H1 (cell line): ENCODE results near the gene PHETA1. TPM values are rescaled to one million over a fixed set of nuclear protein-coding genes. Genes with fewer than 3 reads are reported as not detected.
A peak's percentile ranks its signal among the peaks of the same experiment; 100 is the strongest.

Source experiments
- CTCF ChIA-PET: fragments of 300-600 bp; sonication (Branson Sonifier 250); formaldehyde crosslinking; loops from one replicate; lab custom pipeline; 2021; ENCODE audit not compliant: partially characterized antibody; lab: Charles Lee
- POLR2A ChIA-PET: fragments of 300-600 bp; sonication (Branson Sonifier 250); formaldehyde crosslinking; loops from one replicate; lab custom pipeline; 2021; ENCODE audit warnings: inconsistent platforms; ENCODE audit not compliant: partially characterized antibody; lab: Charles Lee
- DNase-seq, 2 experiments: peaks; one replicate each; pipeline versions ENCODE4 v3.0.0 to v3.0.0-alpha.2; 2010 to 2022; ENCODE audit warnings: low spot score in 2 of 2, low read depth in 1 of 2, mixed read lengths in 1 of 2
- FAIRE-seq: peaks from 2 replicates; lab custom pipeline; 2011; peaks lifted over from hg19 to GRCh38; lab: Jason Lieb, UNC
- H2AFZ ChIP-seq: 2 replicates; pipeline ENCODE4 v1.8.1; 2012; ENCODE audit warnings: low read length, inconsistent platforms
- H2AK5ac ChIP-seq: 2 replicates; pipeline ENCODE4 v1.6.1; 2013; ENCODE audit warnings: low read depth, low read length
- H2BK120ac ChIP-seq: replicated peaks from 2 replicates; pipeline ENCODE3; 2013; ENCODE audit warnings: low read depth, low read length, inconsistent platforms
- H2BK12ac ChIP-seq: 2 replicates; pipeline ENCODE4 v1.6.1; 2013; ENCODE audit warnings: low read depth, low read length
- H2BK15ac ChIP-seq: 2 replicates; pipeline ENCODE4 v1.6.1; 2013; ENCODE audit warnings: low read length
- H2BK20ac ChIP-seq: 2 replicates; pipeline ENCODE4 v1.6.1; 2013; ENCODE audit warnings: low read length
- H2BK5ac ChIP-seq: 2 replicates; pipeline ENCODE4 v1.6.1; 2013; ENCODE audit warnings: low read depth, low read length
- H3K14ac ChIP-seq: 2 replicates; pipeline ENCODE4 v1.6.1; 2013; ENCODE audit warnings: inconsistent platforms; ENCODE audit not compliant: insufficient read length
- H3K18ac ChIP-seq: 2 replicates; pipeline ENCODE4 v1.6.1; 2013; ENCODE audit warnings: low read length; ENCODE audit errors: extremely low read depth
- H3K23ac ChIP-seq: 2 replicates; pipeline ENCODE4 v1.6.1; 2013; ENCODE audit warnings: inconsistent platforms; ENCODE audit not compliant: insufficient read length
- H3K23me2 ChIP-seq: 2 replicates; pipeline ENCODE4 v1.6.1; 2013; ENCODE audit warnings: low read depth, low read length
- H3K27ac ChIP-seq: 2 replicates; pipeline ENCODE4 v1.6.1; 2011; ENCODE audit warnings: low read depth, low read length, inconsistent platforms
- H3K27me3 ChIP-seq, 4 experiments: replicated peaks in 1 of 4; 1 replicate in 1 of 4; 2 replicates in 3 of 4; pipeline versions ENCODE4 v1.6.1 to v1.8.1; 2011 to 2013; ENCODE audit warnings: low read length in 3 of 4, mild to moderate bottlenecking in 3 of 4, inconsistent platforms in 2 of 4, mixed read lengths in 2 of 4, moderate library complexity in 1 of 4; ENCODE audit not compliant: control insufficient read depth in 3 of 4, insufficient read depth in 3 of 4; ENCODE audit errors: extremely low read depth in 1 of 4
- H3K36me3 ChIP-seq, 4 experiments: 2 replicates each; pipeline versions ENCODE4 v1.6.1 to v1.8.1; 2011 to 2013; ENCODE audit warnings: mild to moderate bottlenecking in 4 of 4, low read length in 3 of 4, moderate library complexity in 2 of 4, control low read depth in 1 of 4, inconsistent platforms in 1 of 4; ENCODE audit not compliant: insufficient read depth in 4 of 4, control insufficient read depth in 2 of 4
- H3K4ac ChIP-seq: replicated peaks from 2 replicates; pipeline ENCODE3; 2013; ENCODE audit warnings: low read length, low read depth, mixed read lengths, inconsistent platforms; ENCODE audit not compliant: insufficient read length
- H3K4me1 ChIP-seq, 4 experiments: replicated peaks in 1 of 4; 1 replicate in 1 of 4; 2 replicates in 3 of 4; pipeline versions ENCODE4 v1.6.1 to v1.8.1; 2011 to 2013; ENCODE audit warnings: low read length in 3 of 4, inconsistent platforms in 2 of 4, mixed read lengths in 1 of 4; ENCODE audit not compliant: insufficient read depth in 4 of 4, control insufficient read depth in 3 of 4
- H3K4me2 ChIP-seq, 2 experiments: 2 replicates each; pipeline versions ENCODE4 v1.6.1 to v1.8.1; 2011 to 2013; ENCODE audit warnings: low read depth in 2 of 2, low read length in 2 of 2, control low read depth in 1 of 2, inconsistent platforms in 1 of 2, mild to moderate bottlenecking in 1 of 2; ENCODE audit not compliant: insufficient read depth in 1 of 2
- H3K4me3 ChIP-seq, 4 experiments: fragments of 200-600, 300-600 bp in 1 of 4; sonication (generic), shearing (Covaris generic), sonication (Bioruptor Twin) in 1 of 4; 2 replicates each; pipeline versions ENCODE4 v1.5.1 to v1.8.1; 2011 to 2016; ENCODE audit warnings: low read length in 4 of 4, low read depth in 3 of 4, control low read depth in 2 of 4, inconsistent platforms in 2 of 4, mild to moderate bottlenecking in 2 of 4, mixed read lengths in 1 of 4, moderate library complexity in 1 of 4; ENCODE audit not compliant: insufficient read depth in 2 of 4; ENCODE audit errors: extremely low read depth in 1 of 4
- H3K56ac ChIP-seq: replicated peaks from 2 replicates; pipeline ENCODE3; 2013; ENCODE audit warnings: low read depth, mild to moderate bottlenecking, mixed read lengths, low read length, inconsistent platforms; ENCODE audit not compliant: insufficient read length
- H3K79me1 ChIP-seq: 2 replicates; pipeline ENCODE4 v1.6.1; 2013; ENCODE audit warnings: low read depth, low read length, control low read depth
- H3K79me2 ChIP-seq, 2 experiments: 2 replicates each; pipeline versions ENCODE4 v1.6.1 to v1.8.1; 2012 to 2013; ENCODE audit warnings: low read length in 2 of 2, mild to moderate bottlenecking in 2 of 2, inconsistent platforms in 1 of 2; ENCODE audit not compliant: insufficient read depth in 2 of 2, control insufficient read depth in 1 of 2
- H3K9ac ChIP-seq, 4 experiments: replicated peaks in 1 of 4; 1 replicate in 1 of 4; 2 replicates in 3 of 4; pipeline versions ENCODE4 v1.6.1 to v1.8.1; 2011 to 2013; ENCODE audit warnings: low read depth in 3 of 4, low read length in 3 of 4, control low read depth in 2 of 4, mild to moderate bottlenecking in 2 of 4, moderate library complexity in 2 of 4, inconsistent platforms in 1 of 4; ENCODE audit errors: extremely low read depth in 1 of 4
- H3K9me3 ChIP-seq, 2 experiments: 2 replicates each; pipeline versions ENCODE4 v1.6.1 to v1.8.1; 2012 to 2013; ENCODE audit warnings: mild to moderate bottlenecking in 2 of 2, moderate library complexity in 2 of 2, control low read depth in 1 of 2, inconsistent platforms in 1 of 2, low read depth in 1 of 2, low read length in 1 of 2, mixed read lengths in 1 of 2; ENCODE audit not compliant: insufficient read depth in 2 of 2
- H4K20me1 ChIP-seq, 2 experiments: replicated peaks in 1 of 2; 2 replicates each; pipeline versions ENCODE3 to v1.8.1; 2011 to 2013; ENCODE audit warnings: inconsistent platforms in 2 of 2, low read length in 2 of 2, mild to moderate bottlenecking in 1 of 2; ENCODE audit not compliant: insufficient read depth in 2 of 2, control insufficient read depth in 1 of 2
- H4K5ac ChIP-seq: 2 replicates; pipeline ENCODE4 v1.6.1; 2013; ENCODE audit warnings: low read length, low read depth, mixed read lengths, inconsistent platforms; ENCODE audit not compliant: insufficient read length
- H4K8ac ChIP-seq: 2 replicates; pipeline ENCODE4 v1.8.0; 2013; ENCODE audit warnings: mild to moderate bottlenecking, moderate library complexity, low read length, inconsistent platforms; ENCODE audit not compliant: insufficient read depth; ENCODE audit errors: extremely low read depth
- H4K91ac ChIP-seq: replicated peaks from 2 replicates; pipeline ENCODE3; 2013; ENCODE audit warnings: low read length, mixed read lengths, inconsistent platforms; ENCODE audit not compliant: insufficient read length
- CTCF ChIP-seq, 3 experiments: IDR thresholded peaks; 1 replicate in 2 of 3; 2 replicates in 1 of 3; pipeline versions ENCODE4 v1.5.1 to v1.6.1; 2011; ENCODE audit warnings: low read length in 3 of 3, mild to moderate bottlenecking in 3 of 3, inconsistent platforms in 2 of 3, low read depth in 1 of 3, moderate library complexity in 1 of 3; ENCODE audit not compliant: insufficient read depth in 1 of 3; ENCODE audit errors: control extremely low read depth in 1 of 3
- FOSL1 ChIP-seq: IDR thresholded peaks from 2 replicates; pipeline ENCODE4 v1.6.1; 2011; ENCODE audit warnings: mild to moderate bottlenecking, low read depth, low read length, moderate library complexity; ENCODE audit not compliant: insufficient read depth
- GABPA ChIP-seq: IDR thresholded peaks from 2 replicates; pipeline ENCODE4 v1.6.1; 2011; ENCODE audit warnings: mild to moderate bottlenecking, low read length, moderate library complexity, borderline replicate concordance; ENCODE audit not compliant: insufficient read depth
- SRF ChIP-seq: IDR thresholded peaks from 2 replicates; pipeline ENCODE4 v1.6.1; 2011; ENCODE audit warnings: mild to moderate bottlenecking, low read depth, low read length, moderate library complexity
- WGBS, 2 experiments: shearing (Covaris generic) in 1 of 2; methylation state at CpG; one replicate each; pipeline versions ENCODE4 v1.1.6 to v1.1.7; 2013 to 2015; ENCODE audit warnings: low lambda C conversion rate in 2 of 2, mixed read lengths in 2 of 2, inconsistent platforms in 1 of 2, low coverage in 1 of 2, missing lambda C conversion rate in 1 of 2; ENCODE audit not compliant: insufficient replicate concordance in 2 of 2, insufficient coverage in 1 of 2, insufficient read length in 1 of 2; ENCODE audit errors: extremely low coverage in 1 of 2, missing lambda C conversion rate in 1 of 2; 5-methylcytosine and 5-hydroxymethylcytosine counted together
- polyA plus RNA-seq, 7 experiments: library from polyadenylated mRNA; depleted of rRNA in 3 of 7; stranded (reverse) in 5 of 7; unstranded in 2 of 7; fragments of >200 nt in 5 of 7; fragments of 200-250 nt in 2 of 7; gene quantifications; 1 replicate in 5 of 7; 2 replicates in 1 of 7; 4 replicates in 1 of 7; pipeline versions ENCODE4 v1.2.1 to v1.2.3, GENCODE V29; 2011 to 2013; ENCODE audit warnings: missing spikeins in 2 of 7, mixed read lengths in 2 of 7
- total RNA-seq: library from RNA; stranded (reverse); fragmentation: NEBNext Ultra II Directional; extraction: Animal tissue kit (Norgen Biotek cat#: 25700); gene quantifications from 2 replicates; pipeline ENCODE4 v1.2.1, GENCODE V29; 2021

PHETA1 gene
- total and polyA plus RNA-seq, 2 of the 8 experiments (the other 6 are each of a cell fraction or from before 2014, with no cell fraction given), result 5.2 to 12.3 TPM

- Histone ChIP-seq H3K4me3 (no peak overlapping the region), H3K4ac (no peak overlapping the region), H3K23ac (no peak overlapping the region), H3K79me2 (no peaks in the 10 kb centered on the region), H3K23me2 (no peaks in the 10 kb centered on the region), H3K56ac (no peak overlapping the region), H3K4me2 (no peak overlapping the region), H3K27ac (no peak overlapping the region), H2AK5ac (no peak overlapping the region), H3K14ac (no peak overlapping the region), H4K91ac (no peak overlapping the region), H4K20me1 (no peaks in the 10 kb centered on the region), H3K9me3 (no peaks in the 10 kb centered on the region), H2BK5ac (0 out of 2 replicates have a peak overlapping the region, but pooled peaks have one; percentile 16), H2AFZ (no peak overlapping the region), H3K36me3 (no peaks in the 10 kb centered on the region), H3K79me1 (no peaks in the 10 kb centered on the region), H3K27me3 (no peaks in the 10 kb centered on the region), H3K9ac (no peak overlapping the region), H3K4me1 (no peaks in the 10 kb centered on the region), H2BK15ac (no peak overlapping the region), H2BK120ac (no peak overlapping the region), H2BK20ac (no peak overlapping the region), H4K8ac (no peak overlapping the region; the same call in 1 of the 2 replicates), H3K18ac (no peak overlapping the region), H4K5ac (no peak overlapping the region), H2BK12ac (no peak overlapping the region)
- WGBS, 2 experiments, result 77% methylated on average over 7 of the region's 7 CpGs; no CpG with 5 or more reads in 1 of the 2 experiments
- POLR2A ChIA-PET, result no interaction called here
- no peak for DNase-seq
- TF ChIP-seq CTCF (IDR thresholded peaks at IDR 0.05; ENCODE audit: control extremely low read depth in 1 of 3, insufficient read depth in 1 of 3, low read depth in 1 of 3, low read length in 3 of 3) (peak in 1 of 3 experiments; percentile 30; a peak in 1 of 4 replicates), FOSL1 (no peak), GABPA (no peak), SRF (no peak)
- CTCF ChIA-PET, result interaction anchor here (0.7 to 1.2 kb wide), 2 partner anchors 23 to 148 kb away, joined by 3 read pairs; no protein-coding TSS in a partner anchor
- FAIRE-seq, result no peak
These were observed 20.7 kb upstream of the PHETA1 start for GRCh38 chr12:111389635-111390034.
